Activated CD8-positive, alpha-beta memory T cell treated with anti-CD3 and anti-CD28 coated beads for 48 hours (primary cell): ENCODE data around the gene OR5L1.

Source experiments
- DNase-seq, 3 experiments: peaks; one replicate each; pipeline ENCODE4 v3.0.0-alpha.2; 2020; ENCODE audit warnings: low read depth in 2 of 3, low spot score in 2 of 3

Gene OR5L1

GRCh38 chr11:55811067-55811466, at the start of gene OR5L1:
TSS of gene OR5L1 (plus strand) at chr11:55811367. CDS start at chr11:55811467, 100 bp downstream.
- no peak for DNase-seq

GRCh38 chr11:55773138-55773537, 38.0 kb upstream of the OR5L1 start, which contains the start of gene OR5D13:
TSS of gene OR5D13 (plus strand) at chr11:55773438. CDS start at chr11:55773438, 0 bp downstream.
- no peak for DNase-seq

- no peak for DNase-seq
Observed at GRCh38 chr11:55791606-55792005, 19.6 kb upstream of the OR5L1 start.

- DNase-seq: no peak
Observed at GRCh38 chr11:55793321-55793720, 17.8 kb upstream of the OR5L1 start.

GRCh38 chr11:55795256-55795655, 15.9 kb upstream of the OR5L1 start, which contains the start of gene OR5D14:
TSS of gene OR5D14 (plus strand) at chr11:55795556. CDS start at chr11:55795556, 0 bp downstream.
- no peak for DNase-seq

GRCh38 chr11:55806248-55806647, 4.9 kb upstream of the OR5L1 start:
- DNase-seq: no peak

GRCh38 chr11:55819330-55819729, 8.2 kb downstream of the OR5L1 start, which contains the start of gene OR5D18:
TSS of gene OR5D18 (plus strand) at chr11:55819630. CDS start at chr11:55819630, 0 bp downstream.
- no peak for DNase-seq

GRCh38 chr11:55826919-55827318, 15.8 kb downstream of the OR5L1 start, which contains the start of gene OR5L2:
TSS of gene OR5L2 (plus strand) at chr11:55827219. CDS start at chr11:55827219, 0 bp downstream.
- no peak for DNase-seq

- DNase-seq: no peak
Observed at GRCh38 chr11:55838452-55838851, 27.3 kb downstream of the OR5L1 start, which contains the start of gene OR5D16. TSS of gene OR5D16 (plus strand) at chr11:55838752. CDS start at chr11:55838752, 0 bp downstream.

- DNase-seq: no peak
Observed at GRCh38 chr11:55847453-55847852, 36.3 kb downstream of the OR5L1 start.

GRCh38 chr11:55849037-55849436, 37.9 kb downstream of the OR5L1 start:
- no peak for DNase-seq

GRCh38 chr11:55852141-55852540, 41.0 kb downstream of the OR5L1 start:
- DNase-seq: no peak

GRCh38 chr11:55854704-55855103, 43.5 kb downstream of the OR5L1 start:
- DNase-seq: no peak
